GM23338 (cell line): ENCODE results near the gene CST11. TPM values are rescaled to one million over a fixed set of nuclear protein-coding genes. Genes with fewer than 3 reads are reported as not detected.

ENCODE experiments used
- ATAC-seq: fragments of 200-7000 bp; cut with Tn5 transposase; 3 replicates; pipeline ENCODE4 v1.9.1; 2020
- DNase-seq: peaks from one replicate; pipeline ENCODE4 v3.0.0-alpha.2; 2015; ENCODE audit warnings: low spot score
- H2AFZ ChIP-seq: fragments of 200-600 bp; sonication (generic); 2 replicates; pipeline ENCODE4 v1.8.0; 2016; ENCODE audit warnings: antibody characterized with exemption, mild to moderate bottlenecking, moderate library complexity
- H3F3A ChIP-seq: fragments of 200-600 bp; sonication (generic); replicated peaks from 2 replicates; pipeline ENCODE4 v1.8.0; 2017; ENCODE audit warnings: antibody characterized with exemption, mixed run types, low read depth
- H3K27ac ChIP-seq: fragments of 200-600 bp; sonication (generic); 2 replicates; pipeline ENCODE4 v1.6.1; 2016; ENCODE audit warnings: low read depth
- H3K27me3 ChIP-seq: fragments of 200-600 bp; sonication (generic); 2 replicates; pipeline ENCODE4 v1.8.0; 2016; ENCODE audit warnings: mild to moderate bottlenecking, mixed run types, moderate library complexity; ENCODE audit not compliant: insufficient read depth
- H3K36me3 ChIP-seq: fragments of 200-600 bp; sonication (generic); 2 replicates; pipeline ENCODE4 v1.8.0; 2016; ENCODE audit warnings: mild to moderate bottlenecking; ENCODE audit not compliant: insufficient read depth
- H3K4me1 ChIP-seq: fragments of 200-600 bp; sonication (generic); 2 replicates; pipeline ENCODE4 v1.8.0; 2016; ENCODE audit warnings: mild to moderate bottlenecking, moderate library complexity; ENCODE audit not compliant: insufficient read depth
- H3K4me2 ChIP-seq: fragments of 200-600 bp; sonication (generic); 2 replicates; pipeline ENCODE4 v1.7.1; 2017; ENCODE audit warnings: mixed run types
- H3K4me3 ChIP-seq: fragments of 200-600 bp; sonication (generic); 2 replicates; pipeline ENCODE4 v1.6.1; 2016; ENCODE audit warnings: mixed run types
- H3K79me2 ChIP-seq: fragments of 200-600 bp; sonication (generic); replicated peaks from 2 replicates; pipeline ENCODE4 v1.8.0; 2017; ENCODE audit warnings: mild to moderate bottlenecking; ENCODE audit not compliant: insufficient read depth
- H3K9me2 ChIP-seq: fragments of 200-600 bp; sonication (generic); 2 replicates; pipeline ENCODE4 v1.8.0; 2017; ENCODE audit not compliant: insufficient read depth
- H4K20me1 ChIP-seq: fragments of 200-600 bp; sonication (generic); replicated peaks from 2 replicates; pipeline ENCODE4 v1.8.0; 2017; ENCODE audit warnings: mild to moderate bottlenecking; ENCODE audit not compliant: insufficient read depth
- H3K27ac Mint-ChIP-seq: 2 replicates; pipeline ENCODE4 v1.8.0; 2020; ENCODE audit warnings: inconsistent platforms, mild to moderate bottlenecking, moderate library complexity, mixed read lengths
- H3K27me3 Mint-ChIP-seq: 3 replicates; pipeline ENCODE4 v1.8.0; 2022; ENCODE audit warnings: low read depth, mild to moderate bottlenecking, moderate library complexity, mixed read lengths, inconsistent platforms; ENCODE audit not compliant: insufficient read depth, poor library complexity
- H3K36me3 Mint-ChIP-seq: 3 replicates; pipeline ENCODE4 v1.8.0; 2021; ENCODE audit warnings: low read depth, mild to moderate bottlenecking, inconsistent platforms, moderate library complexity, mixed read lengths
- H3K4me1 Mint-ChIP-seq: 3 replicates; pipeline ENCODE4 v1.8.0; 2020; ENCODE audit warnings: mild to moderate bottlenecking, inconsistent platforms, mixed read lengths
- H3K4me3 Mint-ChIP-seq: 3 replicates; pipeline ENCODE4 v1.8.0; 2021; ENCODE audit warnings: moderate library complexity, mild to moderate bottlenecking, inconsistent platforms, mixed read lengths
- H3K9me3 Mint-ChIP-seq: 3 replicates; pipeline ENCODE4 v1.8.0; 2020; ENCODE audit warnings: moderate library complexity, mild to moderate bottlenecking, inconsistent platforms, mixed read lengths
- CREB1 ChIP-seq: fragments of 250-450 bp; sonication (Bioruptor Pico); IDR thresholded peaks from 2 replicates; pipeline ENCODE4 v1.5.0; 2020; ENCODE audit warnings: low read depth, mild to moderate bottlenecking, moderate library complexity
- JUNB ChIP-seq: IDR thresholded peaks from one replicate; pipeline ENCODE4 v1.6.1; 2016; ENCODE audit warnings: antibody characterized with exemption; ENCODE audit not compliant: unreplicated experiment
- NANOG ChIP-seq: IDR thresholded peaks from 2 replicates; pipeline ENCODE4 v1.6.1; 2016; ENCODE audit warnings: antibody characterized with exemption, borderline replicate concordance
- POLR2AphosphoS5 ChIP-seq: IDR thresholded peaks from 2 replicates; pipeline ENCODE4 v1.6.1; 2016; ENCODE audit warnings: antibody characterized with exemption, low read depth
- STAT1 ChIP-seq: IDR thresholded peaks from one replicate; pipeline ENCODE4 v1.6.1; 2016; ENCODE audit warnings: antibody characterized with exemption; ENCODE audit not compliant: unreplicated experiment
- ZNF331 ChIP-seq: fragments of 250-450 bp; sonication (Bioruptor Pico); IDR thresholded peaks from 2 replicates; pipeline ENCODE4 v1.5.0; 2020; ENCODE audit warnings: low read depth, mild to moderate bottlenecking, moderate library complexity
- ZNF462 ChIP-seq: fragments of 250-450 bp; sonication (Bioruptor Pico); IDR thresholded peaks from 2 replicates; pipeline ENCODE4 v1.5.0; 2020; ENCODE audit warnings: mild to moderate bottlenecking, moderate library complexity
- polyA plus RNA-seq: library from polyadenylated mRNA; unstranded; fragments of >200 nt; fragmentation: Nextera tagmentation; extraction: Ambion mirVana; gene quantifications from 2 replicates; pipeline ENCODE4 v1.2.1, GENCODE V29; 2016
- total RNA-seq: library from RNA; depleted of rRNA; stranded (reverse); fragments of >200 nt; shearing (Covaris generic); gene quantifications from 2 replicates; pipeline ENCODE4 v1.2.3, GENCODE V29; 2014
- TF ChIP-seq, protein P1 (sequence below), 2 experiments: fragments of 200-600 bp in 1 of 2; sonication (generic) in 1 of 2; conservative IDR thresholded peaks; 2 replicates each; pipeline versions ENCODE4 v1.5.1 to v1.6.1; 2016 to 2017; ENCODE audit warnings: antibody characterized with exemption in 2 of 2, low read depth in 2 of 2, mild to moderate bottlenecking in 2 of 2, moderate library complexity in 1 of 2

Gene CST11
- total and polyA plus RNA-seq, 2 experiments from 2014 or later, result not detected

- no peaks in the 10 kb centered on the region; the same call in 2 of the 3 replicates for H3K36me3 Mint-ChIP-seq
- Histone ChIP-seq H3F3A (no peaks in the 10 kb centered on the region), H3K36me3 (no peaks in the 10 kb centered on the region), H3K9me2 (peaks cover 7% of the 10 kb centered on the region), H3K4me1 (peaks cover 9% of the 10 kb centered on the region), H3K4me3 (no peak overlapping the region), H3K27ac (no peak overlapping the region), H3K27me3 (no peaks in the 10 kb centered on the region), H3K79me2 (peaks cover 81% of the 10 kb centered on the region), H4K20me1 (peaks cover 37% of the 10 kb centered on the region), H3K4me2 (no peak overlapping the region), H2AFZ (no peak overlapping the region)
- H3K27me3 Mint-ChIP-seq, result no peaks in the 10 kb centered on the region
- ATAC-seq (no peak), DNase-seq (no peak)
- peaks cover 21% of the 10 kb centered on the region for H3K4me1 Mint-ChIP-seq
- no peak overlapping the region for H3K27ac Mint-ChIP-seq
- no peak for TF ChIP-seq STAT1
- TF ChIP-seq ZNF331, result no peak
- TF ChIP-seq POLR2AphosphoS5, result no peak
- TF ChIP-seq ZNF462, result no peak
- no peak overlapping the region for H3K4me3 Mint-ChIP-seq
- H3K9me3 Mint-ChIP-seq, result no peaks in the 10 kb centered on the region
Observed at GRCh38 chr20:23417861-23418260, 34.8 kb downstream of the CST11 start.

- Histone ChIP-seq H3K4me3 (no peak overlapping the region), H3K4me1 (peaks cover 9% of the 10 kb centered on the region), H3K36me3 (no peaks in the 10 kb centered on the region), H3F3A (no peaks in the 10 kb centered on the region), H3K27me3 (no peaks in the 10 kb centered on the region), H4K20me1 (peaks cover 45% of the 10 kb centered on the region), H3K79me2 (peaks cover 99% of the 10 kb centered on the region), H2AFZ (no peak overlapping the region), H3K27ac (no peak overlapping the region), H3K4me2 (no peak overlapping the region), H3K9me2 (no peaks in the 10 kb centered on the region)
- peaks cover 19% of the 10 kb centered on the region for H3K4me1 Mint-ChIP-seq
- TF ChIP-seq JUNB, result no peak
- no peak for TF ChIP-seq STAT1
- no peak for TF ChIP-seq CREB1
- no peak for TF ChIP-seq NANOG
- TF ChIP-seq, protein P1, sequence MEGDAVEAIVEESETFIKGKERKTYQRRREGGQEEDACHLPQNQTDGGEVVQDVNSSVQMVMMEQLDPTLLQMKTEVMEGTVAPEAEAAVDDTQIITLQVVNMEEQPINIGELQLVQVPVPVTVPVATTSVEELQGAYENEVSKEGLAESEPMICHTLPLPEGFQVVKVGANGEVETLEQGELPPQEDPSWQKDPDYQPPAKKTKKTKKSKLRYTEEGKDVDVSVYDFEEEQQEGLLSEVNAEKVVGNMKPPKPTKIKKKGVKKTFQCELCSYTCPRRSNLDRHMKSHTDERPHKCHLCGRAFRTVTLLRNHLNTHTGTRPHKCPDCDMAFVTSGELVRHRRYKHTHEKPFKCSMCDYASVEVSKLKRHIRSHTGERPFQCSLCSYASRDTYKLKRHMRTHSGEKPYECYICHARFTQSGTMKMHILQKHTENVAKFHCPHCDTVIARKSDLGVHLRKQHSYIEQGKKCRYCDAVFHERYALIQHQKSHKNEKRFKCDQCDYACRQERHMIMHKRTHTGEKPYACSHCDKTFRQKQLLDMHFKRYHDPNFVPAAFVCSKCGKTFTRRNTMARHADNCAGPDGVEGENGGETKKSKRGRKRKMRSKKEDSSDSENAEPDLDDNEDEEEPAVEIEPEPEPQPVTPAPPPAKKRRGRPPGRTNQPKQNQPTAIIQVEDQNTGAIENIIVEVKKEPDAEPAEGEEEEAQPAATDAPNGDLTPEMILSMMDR (conservative IDR thresholded peaks at IDR 0.05; ENCODE audit: low read depth in 2 of 2), result no peak
- ATAC-seq (no peak), DNase-seq (no peak)
- H3K9me3 Mint-ChIP-seq, result no peaks in the 10 kb centered on the region
- H3K4me3 Mint-ChIP-seq, result no peak overlapping the region
- no peaks in the 10 kb centered on the region; the same call in 2 of the 3 replicates for H3K36me3 Mint-ChIP-seq
- H3K27ac Mint-ChIP-seq, result no peak overlapping the region
- H3K27me3 Mint-ChIP-seq, result no peaks in the 10 kb centered on the region
Observed at GRCh38 chr20:23415959-23416583, 36.6 kb downstream of the CST11 start.
